Natural killer cell (primary cell): ENCODE results near the gene HMCN1. TPM values are rescaled to one million over a fixed set of nuclear protein-coding genes. Genes with fewer than 3 reads are reported as not detected.

Experiments
- ATAC-seq, 3 donors: fragments of 150-1000 bp in 2 of 3; fragments of 200-7000 bp in 1 of 3; cut with Tn5 transposase; 1 replicate in 1 of 3; 2 replicates in 2 of 3; pipeline ENCODE4 v1.10.0; 2021; ENCODE audit warnings: mild to moderate bottlenecking in 2 of 3, moderate library complexity in 2 of 3
- DNase-seq, 2 donors: peaks; one replicate each; pipeline versions ENCODE4 v3.0.0 to v3.0.0-alpha.2; 2013 to 2021; ENCODE audit warnings: mixed read lengths in 1 of 2
- H3K27ac ChIP-seq: one replicate; pipeline ENCODE4 v1.5.1; 2013; ENCODE audit warnings: mild to moderate bottlenecking, low read length
- H3K27me3 ChIP-seq: one replicate; pipeline ENCODE4 v1.6.1; 2013; ENCODE audit warnings: low read length; ENCODE audit not compliant: control insufficient read depth, insufficient read depth
- H3K36me3 ChIP-seq: one replicate; pipeline ENCODE4 v1.6.1; 2013; ENCODE audit warnings: low read length; ENCODE audit not compliant: control insufficient read depth, insufficient read depth
- H3K4me1 ChIP-seq: one replicate; pipeline ENCODE4 v1.6.1; 2013; ENCODE audit warnings: low read length; ENCODE audit not compliant: control insufficient read depth, insufficient read depth
- H3K4me3 ChIP-seq: one replicate; pipeline ENCODE4 v1.5.1; 2013; ENCODE audit warnings: low read length
- H3K9me3 ChIP-seq: one replicate; pipeline ENCODE4 v1.6.1; 2013; ENCODE audit warnings: low read length; ENCODE audit not compliant: control insufficient read depth, insufficient read depth
- H3K27ac Mint-ChIP-seq, 2 donors: one replicate each; pipeline ENCODE4 v1.8.0; 2022; ENCODE audit warnings: mild to moderate bottlenecking in 2 of 2, mixed read lengths in 2 of 2, moderate library complexity in 1 of 2
- H3K27me3 Mint-ChIP-seq, 2 donors: one replicate each; pipeline ENCODE4 v1.8.0; 2022; ENCODE audit warnings: low read depth in 2 of 2, mixed read lengths in 2 of 2
- H3K36me3 Mint-ChIP-seq: one replicate; pipeline ENCODE4 v1.8.0; 2022; ENCODE audit warnings: mixed read lengths
- H3K4me1 Mint-ChIP-seq, 2 donors: one replicate each; pipeline ENCODE4 v1.8.0; 2022; ENCODE audit warnings: mixed read lengths in 2 of 2
- H3K4me3 Mint-ChIP-seq: one replicate; pipeline ENCODE4 v1.8.0; 2022; ENCODE audit warnings: mild to moderate bottlenecking, moderate library complexity, mixed read lengths
- H3K9me3 Mint-ChIP-seq, 2 donors: one replicate each; pipeline ENCODE4 v1.8.0; 2022; ENCODE audit warnings: mixed read lengths in 2 of 2
- WGBS: methylation state at CpG from one replicate; pipeline ENCODE4 v1.1.7; 2013; ENCODE audit warnings: missing lambda C conversion rate; ENCODE audit not compliant: insufficient coverage; 5-methylcytosine and 5-hydroxymethylcytosine counted together
- intact Hi-C: fragments of 100-400 bp; cut with micrococcal nuclease; formaldehyde crosslinking; loops from one replicate; pipeline ENCODE4 v1.14.2; 2022
- total RNA-seq, 4 donors: library from RNA; stranded (reverse); fragments of 120-200 nt in 1 of 4; gene quantifications; one replicate each; pipeline versions ENCODE4 v1.2.3 to v1.2.4, GENCODE V29; 2013 to 2022
- TF ChIP-seq, protein P1 (sequence below): fragments of 200-600 bp; IDR thresholded peaks from one replicate; pipeline ENCODE4 v1.8.0; 2022; ENCODE audit warnings: antibody characterized with exemption

HMCN1 gene
- total RNA-seq, 3 donors from 2014 or later (not counting 1 experiment from before 2014, with no cell fraction given): 0.02 to 0.45 (median 0.39) TPM

DNA sequence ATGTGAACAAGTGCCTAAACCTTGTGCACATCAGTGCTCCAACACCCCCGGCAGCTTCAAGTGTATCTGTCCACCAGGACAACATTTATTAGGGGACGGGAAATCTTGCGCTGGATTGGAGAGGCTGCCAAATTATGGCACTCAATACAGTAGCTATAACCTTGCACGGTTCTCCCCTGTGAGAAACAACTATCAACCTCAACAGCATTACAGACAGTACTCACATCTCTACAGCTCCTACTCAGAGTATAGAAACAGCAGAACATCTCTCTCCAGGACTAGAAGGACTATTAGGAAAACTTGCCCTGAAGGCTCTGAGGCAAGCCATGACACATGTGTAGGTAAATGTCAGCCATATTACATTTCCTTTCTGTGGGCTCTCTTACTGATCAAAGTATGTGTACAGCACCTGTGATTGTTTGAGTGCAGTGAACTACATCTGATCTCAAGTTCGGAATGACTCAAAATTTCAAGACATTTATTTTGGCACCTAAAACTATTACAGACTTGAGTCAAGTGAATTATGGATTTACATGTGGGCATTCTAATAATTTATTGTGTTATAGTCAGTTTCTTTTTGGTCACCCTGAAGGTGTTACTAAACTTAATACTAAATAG, 444.3 kb downstream of the HMCN1 start:
- no peaks in the 10 kb centered on the region for H3K4me1 ChIP-seq
- TF ChIP-seq, protein P1, sequence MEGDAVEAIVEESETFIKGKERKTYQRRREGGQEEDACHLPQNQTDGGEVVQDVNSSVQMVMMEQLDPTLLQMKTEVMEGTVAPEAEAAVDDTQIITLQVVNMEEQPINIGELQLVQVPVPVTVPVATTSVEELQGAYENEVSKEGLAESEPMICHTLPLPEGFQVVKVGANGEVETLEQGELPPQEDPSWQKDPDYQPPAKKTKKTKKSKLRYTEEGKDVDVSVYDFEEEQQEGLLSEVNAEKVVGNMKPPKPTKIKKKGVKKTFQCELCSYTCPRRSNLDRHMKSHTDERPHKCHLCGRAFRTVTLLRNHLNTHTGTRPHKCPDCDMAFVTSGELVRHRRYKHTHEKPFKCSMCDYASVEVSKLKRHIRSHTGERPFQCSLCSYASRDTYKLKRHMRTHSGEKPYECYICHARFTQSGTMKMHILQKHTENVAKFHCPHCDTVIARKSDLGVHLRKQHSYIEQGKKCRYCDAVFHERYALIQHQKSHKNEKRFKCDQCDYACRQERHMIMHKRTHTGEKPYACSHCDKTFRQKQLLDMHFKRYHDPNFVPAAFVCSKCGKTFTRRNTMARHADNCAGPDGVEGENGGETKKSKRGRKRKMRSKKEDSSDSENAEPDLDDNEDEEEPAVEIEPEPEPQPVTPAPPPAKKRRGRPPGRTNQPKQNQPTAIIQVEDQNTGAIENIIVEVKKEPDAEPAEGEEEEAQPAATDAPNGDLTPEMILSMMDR: no peak
- no peaks in the 10 kb centered on the region for H3K9me3 ChIP-seq
- intact Hi-C loops: no loop called here
- H3K4me3 ChIP-seq: no peak overlapping the region
- H3K36me3 Mint-ChIP-seq: no peaks in the 10 kb centered on the region
- no peak overlapping the region for H3K27ac Mint-ChIP-seq
- no peaks in the 10 kb centered on the region for H3K27me3 ChIP-seq
- ATAC-seq (no peak), DNase-seq (no peak)
- no peaks in the 10 kb centered on the region for H3K36me3 ChIP-seq
- H3K27me3 Mint-ChIP-seq: no peaks in the 10 kb centered on the region
- 92% methylated on average over 5 of the region's 5 CpGs for WGBS
- H3K9me3 Mint-ChIP-seq: peaks cover 2 to 5% of the 10 kb centered on the region in 2 donors
- H3K4me1 Mint-ChIP-seq: no peaks in the 10 kb centered on the region
- no peak overlapping the region for H3K4me3 Mint-ChIP-seq
- no peak overlapping the region for H3K27ac ChIP-seq

DNA sequence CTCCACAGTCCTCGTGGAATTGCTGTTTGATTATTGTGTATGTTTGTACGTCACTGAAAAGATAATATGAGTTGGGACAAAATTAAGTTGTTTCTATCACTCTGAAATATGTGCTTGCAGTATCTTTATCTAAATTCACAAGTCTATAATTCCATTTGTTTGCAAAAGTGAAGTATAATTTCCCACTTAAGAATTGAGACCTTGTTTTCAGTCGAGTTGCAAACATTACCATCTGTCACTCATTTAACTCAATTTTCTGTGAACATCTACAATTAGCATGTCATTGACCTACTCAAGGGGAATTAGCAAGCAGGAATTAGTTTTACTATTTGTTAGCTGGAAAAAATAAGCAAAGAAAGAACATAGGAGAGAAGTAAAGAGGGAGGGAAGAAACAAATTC, 445.0 kb downstream of the HMCN1 start:
- WGBS: 100% methylated on average over 1 of the region's 3 CpGs
- H3K4me1 ChIP-seq: no peaks in the 10 kb centered on the region
- peaks cover 2% of the 10 kb centered on the region in 2 donors for H3K9me3 Mint-ChIP-seq

DNA sequence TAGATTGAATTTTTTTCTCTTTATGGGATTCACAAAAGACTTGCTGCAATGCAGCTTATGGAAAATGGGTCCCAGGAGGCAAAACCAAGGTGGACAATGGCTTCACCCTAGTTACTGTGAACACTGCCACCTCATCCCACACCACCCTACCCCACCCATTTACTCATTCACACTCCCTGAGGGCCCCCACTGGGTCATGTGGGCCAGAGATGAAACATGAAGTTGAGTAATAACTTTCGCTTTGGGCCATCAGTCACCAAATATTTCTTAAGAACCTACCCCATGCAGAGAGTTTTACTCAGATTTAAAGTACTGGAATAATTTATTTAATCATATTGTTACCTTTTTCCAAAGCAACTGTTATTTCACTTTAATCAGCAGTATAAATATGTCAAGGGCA, 449.0 kb downstream of the HMCN1 start:
- Histone ChIP-seq H3K9me3 (no peaks in the 10 kb centered on the region), H3K36me3 (no peaks in the 10 kb centered on the region), H3K4me1 (no peaks in the 10 kb centered on the region), H3K27ac (no peak overlapping the region), H3K27me3 (no peaks in the 10 kb centered on the region), H3K4me3 (no peak overlapping the region)
- H3K27ac Mint-ChIP-seq: no peak overlapping the region
- H3K27me3 Mint-ChIP-seq: no peaks in the 10 kb centered on the region
- DNase-seq (no peak), ATAC-seq (no peak)
- TF ChIP-seq, protein P1: no peak
- no peak overlapping the region for H3K4me3 Mint-ChIP-seq
- 67% methylated on average over 1 of the region's 1 CpG for WGBS
- intact Hi-C loops: no loop called here
- no peaks in the 10 kb centered on the region for H3K36me3 Mint-ChIP-seq
- peaks cover 0 to 4% of the 10 kb centered on the region in 2 donors for H3K4me1 Mint-ChIP-seq
- peaks cover 0 to 2% of the 10 kb centered on the region in 2 donors for H3K9me3 Mint-ChIP-seq

More for the DNA sequence above, 445.0 kb downstream of the HMCN1 start:
- peaks cover 0 to 4% of the 10 kb centered on the region in 2 donors for H3K4me1 Mint-ChIP-seq
- no peak overlapping the region for H3K27ac Mint-ChIP-seq
- DNase-seq (no peak), ATAC-seq (no peak)
- no peaks in the 10 kb centered on the region for H3K27me3 Mint-ChIP-seq
- TF ChIP-seq, protein P1: no peak
- H3K4me3 ChIP-seq: no peak overlapping the region
- no peak overlapping the region for H3K4me3 Mint-ChIP-seq
- no peaks in the 10 kb centered on the region for H3K36me3 Mint-ChIP-seq
- no peak overlapping the region for H3K27ac ChIP-seq
- no peaks in the 10 kb centered on the region for H3K27me3 ChIP-seq
- intact Hi-C loops: no loop called here
- H3K9me3 ChIP-seq: no peaks in the 10 kb centered on the region
- no peaks in the 10 kb centered on the region for H3K36me3 ChIP-seq
